ENCODE data around the gene DUS4L.

The DUS4L gene

DNA sequence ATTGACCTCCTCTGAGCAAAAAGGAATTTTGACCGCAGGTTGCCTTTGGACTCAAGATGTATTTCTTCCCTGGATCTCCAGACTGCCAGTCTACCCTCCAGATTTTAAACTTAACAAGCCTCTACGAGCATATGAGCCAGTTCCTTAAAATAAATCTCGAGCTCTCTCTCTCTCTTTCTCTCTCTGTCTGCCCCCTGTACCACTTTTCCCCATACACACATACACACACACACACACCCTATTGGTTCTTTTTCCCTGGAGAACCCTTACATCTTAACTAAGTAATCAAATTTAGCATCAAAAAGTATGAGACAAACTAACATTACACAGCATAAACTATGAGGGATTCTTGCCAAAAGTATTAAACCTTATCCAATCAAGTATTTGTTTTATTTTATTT, 27.6 kb downstream of the DUS4L start:
- TF ChIP-seq, protein P1, sequence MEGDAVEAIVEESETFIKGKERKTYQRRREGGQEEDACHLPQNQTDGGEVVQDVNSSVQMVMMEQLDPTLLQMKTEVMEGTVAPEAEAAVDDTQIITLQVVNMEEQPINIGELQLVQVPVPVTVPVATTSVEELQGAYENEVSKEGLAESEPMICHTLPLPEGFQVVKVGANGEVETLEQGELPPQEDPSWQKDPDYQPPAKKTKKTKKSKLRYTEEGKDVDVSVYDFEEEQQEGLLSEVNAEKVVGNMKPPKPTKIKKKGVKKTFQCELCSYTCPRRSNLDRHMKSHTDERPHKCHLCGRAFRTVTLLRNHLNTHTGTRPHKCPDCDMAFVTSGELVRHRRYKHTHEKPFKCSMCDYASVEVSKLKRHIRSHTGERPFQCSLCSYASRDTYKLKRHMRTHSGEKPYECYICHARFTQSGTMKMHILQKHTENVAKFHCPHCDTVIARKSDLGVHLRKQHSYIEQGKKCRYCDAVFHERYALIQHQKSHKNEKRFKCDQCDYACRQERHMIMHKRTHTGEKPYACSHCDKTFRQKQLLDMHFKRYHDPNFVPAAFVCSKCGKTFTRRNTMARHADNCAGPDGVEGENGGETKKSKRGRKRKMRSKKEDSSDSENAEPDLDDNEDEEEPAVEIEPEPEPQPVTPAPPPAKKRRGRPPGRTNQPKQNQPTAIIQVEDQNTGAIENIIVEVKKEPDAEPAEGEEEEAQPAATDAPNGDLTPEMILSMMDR (IDR thresholded peaks at IDR 0.05; ENCODE audit: low read depth, low read length) = no peak

DNA sequence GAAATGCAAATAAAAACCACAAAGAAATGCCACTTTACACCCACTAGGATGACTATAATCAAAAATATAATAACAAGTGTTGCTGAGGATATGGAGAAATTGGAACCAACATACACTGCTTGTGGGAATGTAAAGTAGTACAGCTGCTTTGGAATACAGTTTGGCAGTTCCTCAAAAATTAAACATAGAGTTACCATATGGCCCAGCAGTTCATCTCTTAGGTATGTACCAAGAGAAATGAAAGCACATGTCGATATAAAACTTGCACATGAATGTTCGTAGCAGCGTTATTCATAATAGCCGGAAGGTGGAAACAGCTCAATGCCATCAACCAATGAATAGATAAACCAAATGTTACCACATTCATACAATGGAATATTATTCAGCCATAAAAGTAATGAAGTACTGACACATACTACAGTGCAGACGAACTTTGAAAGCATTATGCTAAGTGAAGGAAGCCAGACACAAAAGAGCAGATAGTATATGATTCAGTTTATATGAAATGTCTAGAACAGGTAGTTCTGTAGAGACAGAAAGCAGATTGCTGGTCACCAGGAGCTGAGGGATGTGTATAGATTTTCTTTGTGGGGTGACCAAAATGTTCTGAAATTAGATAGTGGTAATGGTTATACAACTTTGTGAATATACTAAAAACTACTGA, 28.7 kb downstream of the DUS4L start:
- in situ Hi-C loops (cut with HindIII; ENCODE audit: low sequenced_read_pairs) = no loop called here
- H3K4me3 ChIP-seq (ENCODE audit: low read depth, low read length) = no peak overlapping the region
- TF ChIP-seq, protein P1 (IDR thresholded peaks at IDR 0.05; ENCODE audit: low read depth, low read length) = no peak
- no peak for DNase-seq (ENCODE audit: low read depth, low spot score)

More for the DNA sequence above, 27.6 kb downstream of the DUS4L start:
- no peak for DNase-seq (ENCODE audit: low read depth, low spot score)
- in situ Hi-C loops (cut with HindIII; ENCODE audit: low sequenced_read_pairs) = no loop called here
- H3K4me3 ChIP-seq (ENCODE audit: low read depth, low read length) = no peak overlapping the region

DNA sequence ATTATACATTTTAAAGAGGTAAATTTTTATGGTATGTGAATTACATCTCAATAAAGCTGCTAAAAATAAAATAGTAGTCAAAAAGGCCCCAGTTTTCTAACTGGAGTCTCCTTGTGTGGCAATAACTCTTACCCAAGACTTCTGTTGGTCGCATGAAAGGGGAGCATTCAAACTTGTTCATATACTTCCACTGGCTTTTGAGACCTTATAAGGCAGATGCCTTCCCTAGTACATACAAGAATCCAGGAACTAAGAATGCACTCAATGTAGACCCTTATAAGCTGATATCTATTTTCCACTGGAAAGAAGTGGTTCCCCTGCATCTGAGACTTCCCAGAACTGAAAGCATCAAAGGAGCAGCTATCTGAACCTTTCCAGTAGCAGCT, 29.2 kb downstream of the DUS4L start:
- H3K4me3 ChIP-seq (ENCODE audit: low read depth, low read length) = no peak overlapping the region
- in situ Hi-C loops (cut with HindIII; ENCODE audit: low sequenced_read_pairs) = no loop called here
- TF ChIP-seq, protein P1 (IDR thresholded peaks at IDR 0.05; ENCODE audit: low read depth, low read length) = no peak
- no peak for DNase-seq (ENCODE audit: low read depth, low spot score)

DNA sequence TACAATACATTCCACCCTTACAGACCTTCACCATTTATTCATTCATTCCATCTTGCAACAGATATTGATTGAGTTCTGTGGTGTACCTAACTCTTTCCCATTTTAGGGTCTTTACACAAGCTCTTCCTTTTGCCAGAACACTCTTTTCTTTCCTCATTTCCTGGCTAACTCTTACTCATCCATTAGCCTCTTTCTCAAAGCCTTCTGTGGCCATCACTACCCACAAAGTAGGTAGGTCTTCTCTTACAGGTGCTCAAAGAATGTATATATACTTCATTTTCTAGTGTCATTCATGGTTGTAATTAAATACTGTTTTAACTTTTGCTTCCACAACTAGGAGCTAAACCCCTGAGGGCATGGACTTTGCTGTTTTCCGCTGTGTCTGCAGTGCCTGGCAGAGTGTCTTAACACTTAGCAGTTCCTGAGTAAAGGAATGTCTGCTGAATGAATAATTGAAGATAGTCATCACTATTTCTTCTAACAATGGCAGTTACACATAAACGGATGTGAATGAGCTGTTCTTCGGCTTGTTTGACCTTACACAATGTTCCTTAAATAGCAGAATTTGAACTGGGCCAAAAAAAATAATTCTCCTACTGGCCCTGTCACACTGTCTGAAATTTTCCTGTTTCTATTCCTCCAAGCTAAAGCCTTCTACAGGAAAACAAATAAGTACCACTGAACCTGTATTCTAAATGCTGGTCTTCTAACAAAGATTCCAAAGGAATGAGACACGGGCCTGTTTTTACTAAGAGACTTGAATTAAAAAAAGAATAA, 31.4 kb downstream of the DUS4L start:
- no peak overlapping the region for H3K4me3 ChIP-seq (ENCODE audit: low read depth, low read length)
- in situ Hi-C loops (cut with HindIII; ENCODE audit: low sequenced_read_pairs) = no loop called here
- TF ChIP-seq, protein P1 (IDR thresholded peaks at IDR 0.05; ENCODE audit: low read depth, low read length) = no peak
- DNase-seq (ENCODE audit: low read depth, low spot score) = peak; percentile 93

DNA sequence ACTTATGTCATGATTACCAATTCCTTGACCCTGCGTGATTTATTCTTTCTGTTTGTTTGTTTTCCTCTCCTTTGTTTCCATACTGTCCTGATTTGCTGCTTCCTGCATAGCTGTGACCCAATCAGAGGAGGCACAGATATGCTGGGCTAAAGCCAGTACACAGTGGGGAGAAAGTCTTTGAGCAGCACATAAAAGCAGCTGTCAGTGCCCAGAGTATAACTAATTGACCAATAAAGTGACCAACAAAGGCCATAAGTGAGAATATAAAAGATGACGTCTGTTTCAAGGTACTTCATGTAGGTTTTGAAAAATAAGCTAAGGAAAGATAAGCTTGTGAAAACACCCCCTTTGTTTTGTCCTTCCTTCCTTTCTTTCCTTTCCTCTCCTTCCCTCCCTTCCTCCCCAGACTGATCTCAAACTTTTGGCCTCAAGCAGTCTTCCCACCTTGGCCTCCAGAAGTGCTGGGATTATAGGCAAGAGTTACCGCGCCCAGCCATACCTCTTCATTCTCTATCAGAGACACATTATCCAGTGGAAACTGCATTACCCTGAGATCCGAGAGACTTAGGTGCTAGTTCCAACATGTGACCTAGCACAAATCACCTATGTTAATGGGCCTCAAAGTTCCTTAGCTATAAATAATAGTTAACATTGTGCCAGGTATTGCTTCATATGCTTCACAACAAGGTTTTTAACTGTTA, 33.3 kb downstream of the DUS4L start:
- DNase-seq (ENCODE audit: low read depth, low spot score) = peak; percentile 28
- TF ChIP-seq, protein P1 (IDR thresholded peaks at IDR 0.05; ENCODE audit: low read depth, low read length) = no peak
- in situ Hi-C loops (cut with HindIII; ENCODE audit: low sequenced_read_pairs) = no loop called here
- H3K4me3 ChIP-seq (ENCODE audit: low read depth, low read length) = no peak overlapping the region

DNA sequence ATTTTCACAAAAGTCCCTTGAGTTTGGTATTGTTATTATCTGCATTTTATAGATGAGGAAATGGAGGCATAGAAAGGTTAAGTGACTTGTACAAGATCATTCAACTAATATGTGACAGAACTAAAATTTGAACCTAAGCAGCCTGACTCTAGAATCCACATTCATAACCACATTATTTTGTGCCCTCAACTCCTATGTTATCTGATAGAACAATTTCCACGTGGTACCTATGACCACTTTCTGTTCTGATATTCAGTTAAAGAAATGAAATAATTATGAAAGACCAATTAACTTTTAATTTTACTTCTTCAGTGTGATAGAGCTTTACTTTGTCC, 33.8 kb downstream of the DUS4L start:
- no peak for DNase-seq (ENCODE audit: low read depth, low spot score)
- TF ChIP-seq, protein P1 (IDR thresholded peaks at IDR 0.05; ENCODE audit: low read depth, low read length) = no peak
- H3K4me3 ChIP-seq (ENCODE audit: low read depth, low read length) = no peak overlapping the region
- in situ Hi-C loops (cut with HindIII; ENCODE audit: low sequenced_read_pairs) = no loop called here

Measured in astrocyte of the spinal cord (primary cell).